HCT116 (cell line): ENCODE data around the gene LHX8. TPM values are rescaled to one million over a fixed set of nuclear protein-coding genes. Genes with fewer than 3 reads are reported as not detected.

Experiments used
- ATAC-seq: fragments of 200-7000 bp; cut with Tn5 transposase; 2 replicates; pipeline ENCODE4 v1.9.1; 2020; ENCODE audit warnings: mild to moderate bottlenecking, moderate library complexity
- BruUV-seq: library from RNA; stranded (reverse); fragments of 400-500 nt; replicated peaks from 2 replicates; lab custom pipeline; 2021; lab: Mats Ljungman, UMichigan
- CTCF ChIA-PET: fragments of 300-600 bp; sonication (Branson Sonifier 250); formaldehyde crosslinking; loops from one replicate; lab custom pipeline; 2021; ENCODE audit warnings: antibody characterized with exemption; lab: Charles Lee
- POLR2A ChIA-PET: fragments of 300-600, 350-600 bp; sonication (Branson Sonifier 250); formaldehyde crosslinking; loops from one replicate; lab custom pipeline; 2021; ENCODE audit warnings: antibody characterized with exemption; lab: Charles Lee
- RAD21 ChIA-PET, 2 experiments: fragments of 300-600 bp; sonication (Branson Sonifier 250); formaldehyde crosslinking; loops; one replicate each; lab custom pipeline; 2023; ENCODE audit warnings: low total read pairs in 2 of 2; ENCODE audit not compliant: uncharacterized antibody in 2 of 2, unreplicated experiment in 2 of 2, low non-redundant PET in 1 of 2; lab: Charles Lee
- DNase-seq: peaks from one replicate; pipeline ENCODE4 v3.0.0-alpha.2; 2010; ENCODE audit warnings: low read depth, low spot score
- H2AFZ ChIP-seq: fragments of 200-600 bp; shearing (Covaris generic), sonication (generic); 2 replicates; pipeline ENCODE4 v1.6.1; 2017; ENCODE audit warnings: low read depth, mixed run types, mixed read lengths, antibody characterized with exemption, low read length; ENCODE audit not compliant: poor library complexity, severe bottlenecking
- H3K27ac ChIP-seq: 2 replicates; pipeline ENCODE4 v1.5.1; 2012; ENCODE audit warnings: low read depth, low read length
- H3K27me3 ChIP-seq: fragments of 200-600 bp; sonication (generic); 2 replicates; pipeline ENCODE4 v1.6.1; 2016; ENCODE audit warnings: mixed run types, low read length, mixed read lengths; ENCODE audit not compliant: insufficient read depth
- H3K36me3 ChIP-seq, 2 experiments: fragments of 200-500 bp in 1 of 2; fragments of 200-600 bp in 1 of 2; sonication (Bioruptor generic) in 1 of 2; sonication (generic) in 1 of 2; 2 replicates each; pipeline versions ENCODE4 v1.5.1 to v1.6.1; 2014 to 2016; ENCODE audit warnings: low read length in 2 of 2, inconsistent platforms in 1 of 2, mixed read lengths in 1 of 2, mixed run types in 1 of 2; ENCODE audit not compliant: insufficient read depth in 2 of 2, control insufficient read depth in 1 of 2
- H3K4me1 ChIP-seq, 2 experiments: fragments of 200-600 bp in 1 of 2; sonication (generic) in 1 of 2; 2 replicates each; pipeline versions ENCODE4 v1.5.1 to v1.6.1; 2012 to 2017; ENCODE audit warnings: low read length in 2 of 2, inconsistent platforms in 1 of 2, mild to moderate bottlenecking in 1 of 2, mixed read lengths in 1 of 2, mixed run types in 1 of 2, moderate library complexity in 1 of 2; ENCODE audit not compliant: insufficient read depth in 2 of 2, control insufficient read depth in 1 of 2
- H3K4me2 ChIP-seq: fragments of 200-600 bp; sonication (generic); 2 replicates; pipeline ENCODE4 v1.6.1; 2017; ENCODE audit warnings: mixed run types, low read length, mixed read lengths
- H3K4me3 ChIP-seq, 2 experiments: fragments of 200-600 bp in 1 of 2; sonication (generic) in 1 of 2; replicated peaks in 1 of 2; 2 replicates each; pipeline ENCODE4 v1.5.1; 2011 to 2016; ENCODE audit warnings: low read length in 2 of 2, control low read depth in 1 of 2, low read depth in 1 of 2, mild to moderate bottlenecking in 1 of 2, mixed read lengths in 1 of 2, mixed run types in 1 of 2
- H3K79me2 ChIP-seq: fragments of 200-600 bp; sonication (generic); 2 replicates; pipeline ENCODE4 v1.6.1; 2017; ENCODE audit warnings: mild to moderate bottlenecking, mixed run types, low read length, moderate library complexity, mixed read lengths; ENCODE audit not compliant: insufficient read depth
- H3K9ac ChIP-seq: fragments of 200-600 bp; sonication (generic); 2 replicates; pipeline ENCODE4 v1.6.1; 2016; ENCODE audit warnings: low read length, mixed read lengths
- H3K9me2 ChIP-seq: fragments of 200-600 bp; sonication (generic), shearing (Covaris generic); 2 replicates; pipeline ENCODE4 v1.6.1; 2017; ENCODE audit warnings: mixed run types, mild to moderate bottlenecking, moderate library complexity; ENCODE audit not compliant: insufficient read depth
- H3K9me3 ChIP-seq, 2 experiments: fragments of 200-500 bp in 1 of 2; fragments of 200-600 bp in 1 of 2; sonication (Bioruptor generic) in 1 of 2; sonication (generic) in 1 of 2; 2 replicates each; pipeline ENCODE4 v1.6.1; 2014 to 2017; ENCODE audit warnings: low read length in 2 of 2, mixed read lengths in 2 of 2, inconsistent platforms in 1 of 2, low read depth in 1 of 2, mild to moderate bottlenecking in 1 of 2, mixed run types in 1 of 2, moderate library complexity in 1 of 2; ENCODE audit not compliant: control insufficient read depth in 1 of 2, insufficient read depth in 1 of 2
- H4K20me1 ChIP-seq: fragments of 200-600 bp; sonication (generic), shearing (Covaris generic); 2 replicates; pipeline ENCODE4 v1.6.1; 2017; ENCODE audit warnings: mixed run types, mild to moderate bottlenecking, moderate library complexity; ENCODE audit not compliant: insufficient read depth
- CBX3 ChIP-seq: IDR thresholded peaks from 2 replicates; pipeline ENCODE4 v1.6.1; 2012; ENCODE audit warnings: low read depth
- ELF1 ChIP-seq: IDR thresholded peaks from 2 replicates; pipeline ENCODE4 v1.6.1; 2012; ENCODE audit warnings: low read depth, borderline replicate concordance
- EZH2phosphoT487 ChIP-seq: fragments of 200-600 bp; IDR thresholded peaks from 2 replicates; pipeline ENCODE4 v1.6.1; 2018; ENCODE audit warnings: antibody characterized with exemption, borderline replicate concordance
- FOSL1 ChIP-seq: IDR thresholded peaks from 2 replicates; pipeline ENCODE4 v1.6.1; 2012; ENCODE audit warnings: low read depth
- JUND ChIP-seq: IDR thresholded peaks from 2 replicates; pipeline ENCODE4 v1.6.1; 2012
- MAX ChIP-seq: IDR thresholded peaks from 2 replicates; pipeline ENCODE4 v1.6.1; 2012
- SP1 ChIP-seq: IDR thresholded peaks from 2 replicates; pipeline ENCODE4 v1.6.1; 2012; ENCODE audit warnings: low read depth
- SRF ChIP-seq: IDR thresholded peaks from 2 replicates; pipeline ENCODE4 v1.6.1; 2012; ENCODE audit warnings: low read depth
- ZNF274 ChIP-seq: fragments of 200-500 bp; sonication (Bioruptor generic); IDR thresholded peaks from 2 replicates; pipeline ENCODE4 v1.6.1; 2014; ENCODE audit warnings: mild to moderate bottlenecking, low read depth, low read length, inconsistent platforms
- intact Hi-C: fragments of 100-400 bp; cut with micrococcal nuclease; formaldehyde crosslinking; loops from 2 replicates; pipeline ENCODE4 v1.10.0; 2022
- total RNA-seq: library from RNA; stranded (reverse); gene quantifications from one replicate; pipeline ENCODE4 v1.2.1, GENCODE V29; 2021; ENCODE audit not compliant: unreplicated experiment

Gene LHX8
- total RNA-seq, 1 experiment from 2014 or later, result not detected

DNA sequence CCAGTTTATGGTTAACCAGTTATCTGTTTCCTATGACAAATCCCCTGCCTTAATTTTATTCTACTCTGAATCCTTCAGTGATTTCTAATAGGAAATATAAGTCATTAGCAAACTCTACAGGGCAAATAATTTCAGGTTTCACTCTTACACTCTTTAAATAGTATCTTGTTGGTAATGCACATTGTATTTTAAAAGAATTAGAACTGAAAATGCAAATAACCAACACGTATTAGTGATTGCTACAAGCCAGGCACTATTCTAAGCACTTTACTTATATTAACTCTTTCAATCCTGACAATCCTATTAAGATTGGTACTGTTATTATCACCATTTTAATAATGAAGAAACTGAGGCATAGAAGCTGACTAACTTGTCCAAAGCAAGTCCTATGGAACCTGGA is 48.3 kb upstream of the LHX8 start:
- 0 out of 2 replicates have a peak, but pooled peaks cover 6% of the 10 kb centered on the region for H3K27me3 ChIP-seq
- ChIA-PET CTCF (no interaction called here), POLR2A (no interaction called here), RAD21 (no interaction called here)
- H3K79me2 ChIP-seq, result no peaks in the 10 kb centered on the region
- no peak for DNase-seq
- no peak overlapping the region for H2AFZ ChIP-seq
- H3K9ac ChIP-seq, result no peak overlapping the region
- no TSS peak for BruUV-seq
- no peaks in the 10 kb centered on the region for H4K20me1 ChIP-seq
- H3K9me3 ChIP-seq, result no peaks in the 10 kb centered on the region
- no peak overlapping the region for H3K4me2 ChIP-seq
- intact Hi-C loops, result no loop called here
- no peaks in the 10 kb centered on the region for H3K4me1 ChIP-seq
- no peak for TF ChIP-seq EZH2phosphoT487
- TF ChIP-seq ELF1, result no peak
- TF ChIP-seq MAX, result no peak
- H3K27ac ChIP-seq, result no peak overlapping the region
- H3K9me2 ChIP-seq, result no peaks in the 10 kb centered on the region
- H3K4me3 ChIP-seq, result no peak overlapping the region
- no peaks in the 10 kb centered on the region for H3K36me3 ChIP-seq
- ATAC-seq, result no peak

DNA sequence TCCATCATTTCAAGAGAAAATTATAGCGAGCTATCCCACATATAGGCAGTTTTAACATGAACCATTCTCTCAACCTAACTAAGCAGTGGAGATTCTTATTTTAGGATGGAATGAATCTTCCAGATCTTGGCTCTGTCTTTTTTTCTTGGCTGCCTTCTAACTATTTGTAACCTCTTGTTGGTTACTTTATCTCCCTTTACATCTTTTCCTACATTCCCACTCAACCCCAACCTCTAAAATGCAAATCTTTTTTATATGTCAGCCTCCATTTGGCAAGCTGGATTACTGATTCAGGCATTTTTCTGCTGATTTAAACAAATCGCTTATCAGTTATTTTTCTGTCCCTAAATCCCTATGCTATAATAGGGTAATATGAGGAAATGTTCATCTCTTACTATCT is 46.9 kb upstream of the LHX8 start:
- no peaks in the 10 kb centered on the region for H3K9me3 ChIP-seq
- H3K4me1 ChIP-seq, result peaks cover 0 to 4% of the 10 kb centered on the region in 2 experiments; a peak in 1 of 4 replicates
- ATAC-seq, result no peak
- ChIA-PET POLR2A (no interaction called here), RAD21 (no interaction called here), CTCF (no interaction called here)
- H3K4me3 ChIP-seq, result no peak overlapping the region
- no peaks in the 10 kb centered on the region for H4K20me1 ChIP-seq
- TF ChIP-seq JUND, result no peak
- no peak for TF ChIP-seq ZNF274
- no peak for TF ChIP-seq ELF1
- TF ChIP-seq SRF, result no peak
- no peak for TF ChIP-seq FOSL1
- no peak for TF ChIP-seq SP1
- TF ChIP-seq CBX3, result no peak
- H3K4me2 ChIP-seq, result no peak overlapping the region
- no peak for DNase-seq
- intact Hi-C loops, result no loop called here
- no peaks in the 10 kb centered on the region for H3K79me2 ChIP-seq
- no peaks in the 10 kb centered on the region for H3K36me3 ChIP-seq
- H3K9ac ChIP-seq, result no peak overlapping the region
- no TSS peak for BruUV-seq
- no peaks in the 10 kb centered on the region for H3K9me2 ChIP-seq
- H2AFZ ChIP-seq, result no peak overlapping the region
- H3K27me3 ChIP-seq, result 0 out of 2 replicates have a peak, but pooled peaks cover 6% of the 10 kb centered on the region
- H3K27ac ChIP-seq, result no peak overlapping the region
